LNCaP clone FGC (cell line): Measurements from ENCODE around the gene INPP5A.

Source experiments
- DNase-seq: peaks from one replicate; pipeline ENCODE4 v3.0.0-alpha.2; 2011; ENCODE audit warnings: low read depth
- H3K4me3 ChIP-seq: 2 replicates; pipeline ENCODE4 v1.5.1; 2011; ENCODE audit warnings: mild to moderate bottlenecking, low read depth, low read length, control low read depth
- TF ChIP-seq, protein P1 (sequence below): IDR thresholded peaks from 2 replicates; pipeline ENCODE4 v1.5.1; 2012; ENCODE audit warnings: mild to moderate bottlenecking; ENCODE audit not compliant: control insufficient read depth, insufficient read depth; ENCODE audit errors: extremely low read depth

Gene INPP5A

GRCh38 chr10:132732518-132732917, 194.9 kb downstream of the INPP5A start:
- no peak overlapping the region for H3K4me3 ChIP-seq
- DNase-seq, result no peak
- TF ChIP-seq, protein P1, sequence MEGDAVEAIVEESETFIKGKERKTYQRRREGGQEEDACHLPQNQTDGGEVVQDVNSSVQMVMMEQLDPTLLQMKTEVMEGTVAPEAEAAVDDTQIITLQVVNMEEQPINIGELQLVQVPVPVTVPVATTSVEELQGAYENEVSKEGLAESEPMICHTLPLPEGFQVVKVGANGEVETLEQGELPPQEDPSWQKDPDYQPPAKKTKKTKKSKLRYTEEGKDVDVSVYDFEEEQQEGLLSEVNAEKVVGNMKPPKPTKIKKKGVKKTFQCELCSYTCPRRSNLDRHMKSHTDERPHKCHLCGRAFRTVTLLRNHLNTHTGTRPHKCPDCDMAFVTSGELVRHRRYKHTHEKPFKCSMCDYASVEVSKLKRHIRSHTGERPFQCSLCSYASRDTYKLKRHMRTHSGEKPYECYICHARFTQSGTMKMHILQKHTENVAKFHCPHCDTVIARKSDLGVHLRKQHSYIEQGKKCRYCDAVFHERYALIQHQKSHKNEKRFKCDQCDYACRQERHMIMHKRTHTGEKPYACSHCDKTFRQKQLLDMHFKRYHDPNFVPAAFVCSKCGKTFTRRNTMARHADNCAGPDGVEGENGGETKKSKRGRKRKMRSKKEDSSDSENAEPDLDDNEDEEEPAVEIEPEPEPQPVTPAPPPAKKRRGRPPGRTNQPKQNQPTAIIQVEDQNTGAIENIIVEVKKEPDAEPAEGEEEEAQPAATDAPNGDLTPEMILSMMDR, result no peak

DNA sequence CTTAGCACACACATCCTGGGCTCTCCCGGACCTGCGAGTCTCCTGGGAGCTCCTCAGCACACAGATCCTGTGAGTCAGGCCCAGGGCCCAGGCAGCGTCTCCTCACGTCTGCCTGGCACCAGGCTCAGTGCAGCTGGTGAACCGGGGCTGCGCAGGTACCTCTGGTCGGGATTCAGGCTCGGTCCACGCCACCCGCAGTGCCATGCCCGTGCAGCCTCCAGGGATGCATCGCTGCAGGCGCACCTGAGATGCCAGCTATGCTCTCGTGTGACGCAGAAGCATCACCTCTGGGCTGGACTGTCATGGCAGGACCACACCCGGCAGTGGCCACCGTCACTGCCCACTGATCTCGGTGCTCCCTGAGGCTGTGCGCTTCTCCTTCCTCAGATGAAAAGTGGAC, 196.3 kb downstream of the INPP5A start:
- TF ChIP-seq, protein P1, result no peak
- DNase-seq, result no peak
- H3K4me3 ChIP-seq, result no peak overlapping the region

GRCh38 chr10:132735341-132735775, 197.8 kb downstream of the INPP5A start:
- no peak for DNase-seq
- H3K4me3 ChIP-seq, result no peak overlapping the region
- TF ChIP-seq, protein P1, result no peak

DNA sequence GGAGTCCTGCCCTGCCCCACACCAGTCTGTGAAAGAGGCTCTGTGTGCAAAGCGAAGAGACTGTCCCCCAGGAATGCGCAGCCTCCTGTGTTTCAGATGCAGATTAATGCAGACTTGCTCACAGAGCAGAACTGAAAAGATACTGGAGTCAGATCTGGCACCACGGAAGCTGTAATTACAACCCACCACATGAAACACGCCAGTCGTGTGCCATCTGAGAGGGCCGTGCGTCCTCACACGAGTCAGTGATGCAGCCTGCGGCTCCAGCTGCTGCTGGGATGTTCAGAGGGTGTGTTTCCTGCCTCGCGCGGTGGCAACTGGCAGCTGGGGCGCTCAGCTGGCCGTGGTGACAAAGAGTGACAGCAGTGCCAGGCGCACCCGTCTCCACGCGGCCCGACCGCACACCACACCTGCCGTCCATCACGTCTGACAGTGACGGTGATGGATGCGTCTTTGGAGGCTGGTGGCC, 198.4 kb downstream of the INPP5A start:
- TF ChIP-seq, protein P1, result no peak
- DNase-seq, result no peak
- H3K4me3 ChIP-seq, result no peak overlapping the region

DNA sequence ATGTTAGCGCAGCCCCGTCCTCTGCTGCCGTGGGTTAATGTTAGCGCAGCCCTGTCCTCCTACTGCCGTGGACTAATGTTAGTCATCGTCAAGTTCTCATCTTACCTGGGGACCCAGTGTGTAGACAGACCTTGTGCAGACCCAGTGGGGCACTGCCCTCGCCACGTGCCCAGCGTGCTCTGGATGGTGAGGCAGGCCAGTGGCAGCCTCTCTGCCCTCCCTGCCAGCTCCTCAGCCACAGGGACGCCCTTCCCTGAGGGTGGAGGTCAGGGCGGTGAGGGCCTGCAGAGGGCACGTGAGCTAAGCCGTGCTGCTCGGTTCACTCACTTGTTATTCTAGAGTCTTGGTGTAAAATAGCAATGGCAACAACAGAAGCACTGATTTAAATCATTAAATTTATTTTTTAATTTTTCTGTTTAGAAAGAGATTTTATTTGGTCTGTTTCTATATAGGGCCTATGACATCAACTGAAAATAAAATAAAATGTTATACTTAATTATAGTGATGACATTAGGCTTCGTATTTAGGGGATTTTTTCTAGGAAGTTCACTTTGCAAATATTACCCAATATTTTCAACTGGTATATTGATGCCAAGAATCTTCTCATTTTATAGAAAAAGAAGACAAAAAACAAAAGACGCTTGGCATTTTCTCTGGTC, 199.9 kb downstream of the INPP5A start:
- DNase-seq, result no peak

DNA sequence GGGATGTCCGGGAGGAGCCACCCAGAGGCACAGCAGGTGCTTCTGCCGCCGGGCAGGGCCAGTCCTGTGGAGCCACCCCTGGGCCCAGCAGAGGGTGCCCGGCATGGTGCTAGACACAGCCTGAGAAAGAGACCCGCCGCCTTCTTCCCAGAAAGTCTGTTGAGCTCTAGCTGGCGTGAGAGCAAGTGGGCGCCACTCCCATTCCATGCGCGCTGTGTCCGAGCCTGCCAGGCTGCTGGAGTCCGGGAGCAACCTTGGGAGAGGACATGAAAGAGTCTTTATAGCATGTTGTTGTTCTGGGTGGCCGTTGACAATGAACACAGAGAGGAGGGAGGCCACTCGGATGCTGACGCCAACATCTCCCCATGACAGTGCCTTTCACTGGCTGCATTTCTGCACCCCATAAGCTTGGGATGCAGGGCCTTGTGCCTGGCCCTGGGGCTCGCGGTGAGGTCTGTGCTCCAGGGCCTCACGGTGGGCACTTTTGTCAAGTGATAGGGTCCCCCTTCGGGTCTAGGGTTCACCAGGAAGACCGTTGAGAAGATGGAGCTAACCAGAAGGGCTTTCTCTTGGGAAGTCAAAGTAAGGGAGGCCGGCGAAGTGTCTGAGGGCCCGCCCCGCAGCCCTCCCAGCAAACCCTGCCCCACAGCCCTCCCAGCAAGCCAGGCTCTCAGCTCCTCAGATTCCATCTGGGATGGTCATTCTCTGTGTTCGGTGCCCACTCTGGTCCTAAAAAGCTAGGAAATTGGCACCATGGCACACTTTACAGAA, 201.1 kb downstream of the INPP5A start:
- TF ChIP-seq, protein P1, result no peak
- no peak overlapping the region for H3K4me3 ChIP-seq
- no peak for DNase-seq

More for the DNA sequence above, 199.9 kb downstream of the INPP5A start:
- TF ChIP-seq, protein P1, result no peak
- H3K4me3 ChIP-seq, result no peak overlapping the region
